Mesendoderm (in vitro differentiated cells): ENCODE results near the gene ANKS1B.
A peak's percentile ranks its signal among the peaks of the same experiment; 100 is the strongest.

Experiments
- DNase-seq: peaks from one replicate; pipeline ENCODE4 v3.0.0; 2013
- H2AK5ac ChIP-seq: 2 replicates; pipeline ENCODE4 v1.6.1; 2013; ENCODE audit warnings: low read length, inconsistent platforms
- H2BK120ac ChIP-seq: 2 replicates; pipeline ENCODE4 v1.6.1; 2013; ENCODE audit warnings: low read depth, mild to moderate bottlenecking, low read length, moderate library complexity, mixed read lengths
- H2BK15ac ChIP-seq: replicated peaks from 2 replicates; pipeline ENCODE4 v1.6.1; 2013; ENCODE audit warnings: low read depth, mild to moderate bottlenecking, moderate library complexity
- H2BK5ac ChIP-seq: 2 replicates; pipeline ENCODE4 v1.6.1; 2013; ENCODE audit warnings: low read length, inconsistent platforms
- H3K18ac ChIP-seq: 2 replicates; pipeline ENCODE4 v1.6.1; 2013; ENCODE audit warnings: mild to moderate bottlenecking, low read length, mixed read lengths
- H3K23ac ChIP-seq: one replicate; pipeline ENCODE4 v1.6.1; 2013; ENCODE audit warnings: low read length
- H3K27ac ChIP-seq: 2 replicates; pipeline ENCODE4 v1.5.1; 2013; ENCODE audit warnings: low read depth, mild to moderate bottlenecking, inconsistent platforms, low read length, moderate library complexity
- H3K27me3 ChIP-seq: 2 replicates; pipeline ENCODE4 v1.6.1; 2013; ENCODE audit warnings: low read length, control low read depth, mild to moderate bottlenecking, inconsistent platforms; ENCODE audit not compliant: insufficient read depth, poor library complexity
- H3K36me3 ChIP-seq: 2 replicates; pipeline ENCODE4 v1.6.1; 2013; ENCODE audit warnings: low read length, inconsistent platforms; ENCODE audit not compliant: control insufficient read depth, insufficient read depth
- H3K4ac ChIP-seq: one replicate; pipeline ENCODE4 v1.6.1; 2013; ENCODE audit warnings: low read depth, mild to moderate bottlenecking, low read length, moderate library complexity
- H3K4me1 ChIP-seq: 2 replicates; pipeline ENCODE4 v1.6.1; 2013; ENCODE audit warnings: low read depth, low read length, inconsistent platforms; ENCODE audit not compliant: control insufficient read depth
- H3K4me2 ChIP-seq: 2 replicates; pipeline ENCODE4 v1.6.1; 2013; ENCODE audit warnings: low read length
- H3K4me3 ChIP-seq: 2 replicates; pipeline ENCODE4 v1.5.1; 2013; ENCODE audit warnings: mild to moderate bottlenecking, low read length
- H3K56ac ChIP-seq: one replicate; pipeline ENCODE4 v1.6.1; 2013; ENCODE audit warnings: low read length
- H3K79me1 ChIP-seq: 2 replicates; pipeline ENCODE4 v1.6.1; 2013; ENCODE audit warnings: low read length, inconsistent platforms
- H3K79me2 ChIP-seq: 2 replicates; pipeline ENCODE4 v1.6.1; 2013; ENCODE audit warnings: mild to moderate bottlenecking, low read length; ENCODE audit not compliant: control insufficient read depth, insufficient read depth
- H3K9ac ChIP-seq: 2 replicates; pipeline ENCODE4 v1.6.1; 2013; ENCODE audit warnings: low read length, inconsistent platforms
- H4K5ac ChIP-seq: one replicate; pipeline ENCODE4 v1.6.1; 2013; ENCODE audit warnings: low read length
- H4K8ac ChIP-seq: one replicate; pipeline ENCODE4 v1.6.1; 2013; ENCODE audit warnings: low read depth, mild to moderate bottlenecking, control low read depth, low read length, moderate library complexity
- WGBS: extraction: QIAGEN DNeasy Blood & Tissue Kit; methylation state at CpG from one replicate; pipeline ENCODE4 v1.1.7; 2013; ENCODE audit warnings: low lambda C conversion rate, missing lambda C conversion rate; ENCODE audit not compliant: insufficient coverage; ENCODE audit errors: extremely low coverage; 5-methylcytosine and 5-hydroxymethylcytosine counted together

The ANKS1B gene

DNA sequence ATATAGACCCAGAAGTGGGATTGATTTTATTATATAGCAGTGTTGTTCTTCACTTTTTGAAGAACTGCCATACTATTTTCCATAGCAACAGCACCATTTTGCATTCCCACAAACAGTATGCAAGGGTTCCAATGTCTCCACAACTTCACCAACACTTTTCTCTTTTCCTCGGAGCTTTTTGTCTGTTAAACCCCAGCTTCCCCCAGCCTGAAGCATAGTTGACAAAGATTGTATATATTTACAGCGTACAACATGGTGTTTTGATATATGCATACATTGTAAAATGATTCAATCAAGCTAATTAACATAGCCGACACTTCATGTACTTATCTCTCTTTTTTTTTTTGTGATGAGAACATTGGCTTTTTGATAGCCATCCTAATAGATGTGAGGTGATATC is 982.6 kb downstream of the ANKS1B start:
- H3K4me3 ChIP-seq: no peak overlapping the region
- no peak overlapping the region for H2BK120ac ChIP-seq
- H3K23ac ChIP-seq: no peak overlapping the region
- no peak overlapping the region for H3K27ac ChIP-seq
- no peak overlapping the region for H4K5ac ChIP-seq
- H3K79me2 ChIP-seq: no peaks in the 10 kb centered on the region
- no peaks in the 10 kb centered on the region for H3K4me1 ChIP-seq
- no peak overlapping the region for H3K4ac ChIP-seq
- H3K9ac ChIP-seq: no peak overlapping the region
- no peak overlapping the region for H3K18ac ChIP-seq
- H2BK5ac ChIP-seq: no peak overlapping the region
- no peak overlapping the region for H2AK5ac ChIP-seq
- H3K56ac ChIP-seq: no peak overlapping the region
- no CpG with 5 or more reads among the region's 3 CpGs for WGBS
- H3K27me3 ChIP-seq: no peaks in the 10 kb centered on the region
- H4K8ac ChIP-seq: no peak overlapping the region
- H2BK15ac ChIP-seq: no peak overlapping the region
- no peak overlapping the region for H3K4me2 ChIP-seq
- no peaks in the 10 kb centered on the region for H3K36me3 ChIP-seq
- no peak for DNase-seq
- H3K79me1 ChIP-seq: no peaks in the 10 kb centered on the region

DNA sequence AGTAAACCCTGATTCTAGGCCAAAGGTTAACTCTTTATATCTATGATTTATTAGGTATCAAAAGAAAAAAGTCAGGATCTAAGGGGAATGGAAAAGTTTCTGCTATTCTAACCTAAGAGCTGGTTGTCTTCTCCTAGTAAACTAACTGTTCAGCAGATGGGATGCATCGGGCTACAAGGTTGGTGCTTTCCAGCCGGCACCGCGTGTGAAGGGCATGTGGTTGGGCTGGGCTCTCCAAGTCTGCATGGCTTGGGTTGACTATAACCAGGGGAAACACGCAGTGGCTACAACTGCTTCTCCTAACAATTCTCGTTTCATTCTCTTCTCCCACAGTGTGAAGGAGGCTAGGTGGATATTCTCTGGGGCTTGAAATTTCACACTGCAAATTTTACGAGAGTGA is 985.2 kb downstream of the ANKS1B start:
- Histone ChIP-seq H3K4me3 (no peak overlapping the region), H3K23ac (no peak overlapping the region), H2BK15ac (no peak overlapping the region), H3K79me1 (no peaks in the 10 kb centered on the region), H3K18ac (no peak overlapping the region), H3K9ac (no peak overlapping the region), H3K36me3 (no peaks in the 10 kb centered on the region), H3K4ac (no peak overlapping the region), H3K27ac (no peak overlapping the region), H3K4me2 (no peak overlapping the region), H3K4me1 (no peaks in the 10 kb centered on the region), H4K8ac (no peak overlapping the region), H2BK120ac (no peak overlapping the region), H4K5ac (no peak overlapping the region), H3K79me2 (no peaks in the 10 kb centered on the region), H3K27me3 (no peaks in the 10 kb centered on the region), H2BK5ac (no peak overlapping the region), H2AK5ac (no peak overlapping the region), H3K56ac (no peak overlapping the region)
- DNase-seq: no peak
- no CpG with 5 or more reads among the region's 7 CpGs for WGBS

DNA sequence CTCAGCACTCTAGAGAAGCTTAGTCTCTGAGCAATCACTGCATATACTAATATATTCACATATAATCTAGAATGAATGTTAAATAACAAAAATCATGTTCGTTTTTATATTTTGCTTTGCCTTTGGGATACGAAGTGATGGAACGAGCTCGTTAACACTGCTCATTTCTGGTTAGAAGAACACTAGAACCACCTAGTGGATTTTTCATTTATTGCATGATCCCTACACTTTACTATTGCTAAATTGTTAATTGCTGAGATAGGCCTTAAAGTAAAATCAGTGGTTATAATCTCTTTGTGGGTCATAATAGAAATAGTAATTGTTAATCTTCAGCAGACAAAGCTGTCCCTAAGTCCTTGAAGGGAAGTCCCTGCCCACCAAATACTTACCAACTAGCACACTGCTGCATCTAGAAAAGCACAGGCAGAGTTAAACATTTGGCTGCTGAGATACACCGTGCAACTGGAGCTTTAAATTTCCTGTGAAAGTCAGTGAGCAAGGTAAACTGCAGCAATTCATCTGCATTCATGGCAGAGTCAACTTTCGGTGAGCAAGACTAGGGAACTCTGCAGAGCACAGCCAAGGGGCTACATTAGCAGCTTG is 985.9 kb downstream of the ANKS1B start:
- WGBS: no CpG with 5 or more reads among the region's 6 CpGs
- Histone ChIP-seq H3K27ac (peak overlapping the region; percentile 7), H3K56ac (peak overlapping the region; percentile 52), H3K4me3 (no peak overlapping the region), H2BK120ac (no peak overlapping the region), H3K23ac (no peak overlapping the region), H2AK5ac (no peak overlapping the region), H3K79me1 (no peaks in the 10 kb centered on the region), H2BK15ac (no peak overlapping the region), H3K9ac (no peak overlapping the region), H3K27me3 (no peaks in the 10 kb centered on the region), H3K18ac (no peak overlapping the region), H2BK5ac (no peak overlapping the region), H3K4ac (no peak overlapping the region), H4K5ac (no peak overlapping the region), H3K4me1 (no peaks in the 10 kb centered on the region), H3K36me3 (no peaks in the 10 kb centered on the region), H3K4me2 (no peak overlapping the region), H3K79me2 (no peaks in the 10 kb centered on the region), H4K8ac (no peak overlapping the region)
- peak; percentile 47 for DNase-seq

DNA sequence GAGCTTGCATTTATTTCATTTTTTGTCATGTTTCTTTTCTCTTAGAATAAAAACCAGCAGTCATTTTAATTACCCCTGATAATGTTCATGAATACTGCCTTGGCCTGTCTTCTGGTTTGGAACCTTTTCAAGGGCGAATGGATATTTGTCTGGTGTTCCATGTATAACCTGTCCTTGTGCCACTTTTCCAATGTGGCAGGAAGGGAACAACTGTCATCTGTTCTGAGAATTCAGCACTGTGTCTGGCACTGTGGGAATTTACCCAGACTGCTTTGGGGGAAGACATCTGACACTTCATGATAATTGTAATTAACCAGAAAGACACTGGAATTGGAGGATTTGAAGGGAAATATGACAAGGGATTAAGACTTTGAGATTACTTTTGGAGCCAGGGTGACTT is 986.8 kb downstream of the ANKS1B start:
- H2BK120ac ChIP-seq: no peak overlapping the region
- no peak overlapping the region for H3K4me2 ChIP-seq
- WGBS: no CpG with 5 or more reads among the region's 1 CpG

DNA sequence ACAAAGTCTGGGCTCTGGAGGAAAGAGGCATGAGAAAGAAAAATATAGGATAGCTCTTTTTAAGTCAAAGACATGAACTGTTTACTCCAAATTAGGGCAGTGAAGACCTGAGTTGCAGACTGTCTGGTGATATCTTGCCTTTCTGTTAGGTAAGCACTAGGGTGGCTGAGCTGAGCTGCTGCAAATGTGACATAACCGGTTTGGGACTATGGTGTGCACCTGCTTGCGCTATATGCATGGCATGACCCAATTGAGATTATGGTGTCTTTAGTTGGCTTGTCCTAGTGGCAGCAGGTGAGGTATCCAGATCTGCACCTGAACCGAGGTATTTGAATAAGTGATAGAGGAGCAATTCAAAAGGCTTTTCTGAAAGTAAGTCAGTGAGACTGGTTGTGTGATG is 994.1 kb downstream of the ANKS1B start:
- no peak overlapping the region for H3K4me3 ChIP-seq
- no peak overlapping the region for H3K23ac ChIP-seq
- H4K8ac ChIP-seq: no peak overlapping the region
- no peak overlapping the region for H3K18ac ChIP-seq
- H3K27ac ChIP-seq: no peak overlapping the region
- no peak overlapping the region for H2AK5ac ChIP-seq
- no peaks in the 10 kb centered on the region for H3K27me3 ChIP-seq
- H2BK15ac ChIP-seq: no peak overlapping the region
- H3K4me1 ChIP-seq: no peaks in the 10 kb centered on the region
- WGBS: no CpG with 5 or more reads among the region's 3 CpGs
- H3K79me1 ChIP-seq: no peaks in the 10 kb centered on the region
- no peak overlapping the region for H4K5ac ChIP-seq
- H3K9ac ChIP-seq: no peak overlapping the region
- H3K79me2 ChIP-seq: no peaks in the 10 kb centered on the region
- no peak for DNase-seq
- no peak overlapping the region for H3K4me2 ChIP-seq
- no peak overlapping the region for H2BK120ac ChIP-seq
- no peak overlapping the region for H3K56ac ChIP-seq
- H3K36me3 ChIP-seq: no peaks in the 10 kb centered on the region
- no peak overlapping the region for H2BK5ac ChIP-seq
- no peak overlapping the region for H3K4ac ChIP-seq

More for the DNA sequence above, 986.8 kb downstream of the ANKS1B start:
- no peak overlapping the region for H4K8ac ChIP-seq
- no peak overlapping the region for H3K4me3 ChIP-seq
- H3K27ac ChIP-seq: no peak overlapping the region
- H3K36me3 ChIP-seq: no peaks in the 10 kb centered on the region
- no peaks in the 10 kb centered on the region for H3K4me1 ChIP-seq
- H3K9ac ChIP-seq: no peak overlapping the region
- no peak overlapping the region for H3K18ac ChIP-seq
- H3K27me3 ChIP-seq: no peaks in the 10 kb centered on the region
- H2BK15ac ChIP-seq: no peak overlapping the region
- no peak for DNase-seq
- H3K79me2 ChIP-seq: no peaks in the 10 kb centered on the region
- H3K23ac ChIP-seq: no peak overlapping the region
- H2AK5ac ChIP-seq: no peak overlapping the region
- H2BK5ac ChIP-seq: no peak overlapping the region
- no peak overlapping the region for H4K5ac ChIP-seq
- H3K4ac ChIP-seq: no peak overlapping the region
- H3K56ac ChIP-seq: no peak overlapping the region
- H3K79me1 ChIP-seq: no peaks in the 10 kb centered on the region

DNA sequence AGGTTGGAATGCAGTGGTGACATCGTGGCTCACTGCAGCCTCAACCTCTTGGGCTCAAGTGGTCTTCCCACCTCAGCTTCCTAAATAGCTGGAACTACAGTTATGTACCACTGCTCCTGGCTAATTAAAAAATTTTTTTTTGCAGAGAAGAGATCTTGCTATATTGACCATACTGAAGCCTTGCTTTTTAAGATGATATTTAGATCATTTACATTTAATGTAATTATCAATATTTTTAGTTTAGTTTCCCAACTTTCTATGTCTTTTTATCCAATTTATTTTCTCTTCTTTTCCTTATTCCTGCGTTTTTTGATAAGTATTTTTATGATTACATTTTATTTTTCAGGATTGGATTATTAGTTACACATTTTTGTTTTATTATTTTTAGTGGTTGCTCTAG is 999.6 kb downstream of the ANKS1B start:
- Histone ChIP-seq H3K79me2 (no peaks in the 10 kb centered on the region), H3K27ac (no peak overlapping the region), H3K36me3 (no peaks in the 10 kb centered on the region), H3K4me1 (no peaks in the 10 kb centered on the region), H3K23ac (no peak overlapping the region), H4K5ac (no peak overlapping the region), H3K4me3 (no peak overlapping the region), H3K4ac (no peak overlapping the region), H3K18ac (no peak overlapping the region), H3K27me3 (no peaks in the 10 kb centered on the region), H3K9ac (no peak overlapping the region), H2BK5ac (no peak overlapping the region), H3K4me2 (no peak overlapping the region), H3K56ac (no peak overlapping the region), H3K79me1 (no peaks in the 10 kb centered on the region), H2BK120ac (no peak overlapping the region), H2BK15ac (no peak overlapping the region), H4K8ac (no peak overlapping the region), H2AK5ac (no peak overlapping the region)
- no peak for DNase-seq
- no CpG with 5 or more reads among the region's 2 CpGs for WGBS
